GM10266 (cell line): ENCODE results near the gene ZNHIT2.
A peak's percentile ranks its signal among the peaks of the same experiment; 100 is the strongest.

Source experiments
- DNase-seq: peaks from one replicate; pipeline ENCODE4 v3.0.0; 2012; ENCODE audit errors: extremely low spot score
- TF ChIP-seq, protein P1 (sequence below): IDR thresholded peaks from 2 replicates; pipeline ENCODE4 v1.5.1; 2012; ENCODE audit warnings: mild to moderate bottlenecking, low read depth; ENCODE audit not compliant: control insufficient read depth, insufficient read depth; ENCODE audit errors: missing control alignments

ZNHIT2 gene

GRCh38 chr11:65085446-65085845 lies 32.1 kb downstream of the ZNHIT2 start:
- TF ChIP-seq, protein P1, sequence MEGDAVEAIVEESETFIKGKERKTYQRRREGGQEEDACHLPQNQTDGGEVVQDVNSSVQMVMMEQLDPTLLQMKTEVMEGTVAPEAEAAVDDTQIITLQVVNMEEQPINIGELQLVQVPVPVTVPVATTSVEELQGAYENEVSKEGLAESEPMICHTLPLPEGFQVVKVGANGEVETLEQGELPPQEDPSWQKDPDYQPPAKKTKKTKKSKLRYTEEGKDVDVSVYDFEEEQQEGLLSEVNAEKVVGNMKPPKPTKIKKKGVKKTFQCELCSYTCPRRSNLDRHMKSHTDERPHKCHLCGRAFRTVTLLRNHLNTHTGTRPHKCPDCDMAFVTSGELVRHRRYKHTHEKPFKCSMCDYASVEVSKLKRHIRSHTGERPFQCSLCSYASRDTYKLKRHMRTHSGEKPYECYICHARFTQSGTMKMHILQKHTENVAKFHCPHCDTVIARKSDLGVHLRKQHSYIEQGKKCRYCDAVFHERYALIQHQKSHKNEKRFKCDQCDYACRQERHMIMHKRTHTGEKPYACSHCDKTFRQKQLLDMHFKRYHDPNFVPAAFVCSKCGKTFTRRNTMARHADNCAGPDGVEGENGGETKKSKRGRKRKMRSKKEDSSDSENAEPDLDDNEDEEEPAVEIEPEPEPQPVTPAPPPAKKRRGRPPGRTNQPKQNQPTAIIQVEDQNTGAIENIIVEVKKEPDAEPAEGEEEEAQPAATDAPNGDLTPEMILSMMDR, result no peak
- no peak for DNase-seq

DNA sequence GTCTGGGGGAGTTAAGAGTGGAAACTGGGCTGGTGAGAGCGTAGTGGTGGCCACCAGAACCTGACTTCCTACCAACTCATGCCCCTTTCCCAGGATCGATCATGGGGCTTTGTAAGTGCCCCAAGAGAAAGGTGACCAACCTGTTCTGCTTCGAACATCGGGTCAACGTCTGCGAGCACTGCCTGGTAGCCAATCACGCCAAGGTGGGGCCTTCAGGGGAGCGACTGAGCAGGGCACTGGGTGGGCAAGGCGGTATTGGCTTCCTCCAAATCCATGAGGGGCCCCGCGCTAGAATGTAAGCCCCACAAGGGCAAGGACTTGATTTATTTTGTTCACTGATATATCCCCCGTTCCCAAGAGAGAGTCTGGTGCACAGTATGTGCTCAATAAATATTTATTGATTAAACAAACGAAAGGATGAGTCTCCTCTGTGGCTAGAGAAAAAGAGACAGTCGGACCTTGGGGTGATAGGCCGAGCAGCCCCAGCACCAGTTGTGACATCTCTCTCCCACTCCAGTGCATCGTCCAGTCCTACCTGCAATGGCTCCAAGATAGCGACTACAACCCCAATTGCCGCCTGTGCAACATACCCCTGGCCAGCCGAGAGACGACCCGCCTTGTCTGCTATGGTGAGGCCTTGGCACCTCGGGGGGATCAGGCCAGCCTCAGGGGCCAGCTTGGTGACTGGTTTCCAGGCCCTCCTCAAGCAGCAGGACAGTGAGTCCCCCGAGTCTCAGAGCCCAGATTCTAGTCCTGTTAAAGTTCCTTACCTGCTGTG lies 32.7 kb downstream of the ZNHIT2 start:
- TF ChIP-seq, protein P1, result no peak
- no peak for DNase-seq

DNA sequence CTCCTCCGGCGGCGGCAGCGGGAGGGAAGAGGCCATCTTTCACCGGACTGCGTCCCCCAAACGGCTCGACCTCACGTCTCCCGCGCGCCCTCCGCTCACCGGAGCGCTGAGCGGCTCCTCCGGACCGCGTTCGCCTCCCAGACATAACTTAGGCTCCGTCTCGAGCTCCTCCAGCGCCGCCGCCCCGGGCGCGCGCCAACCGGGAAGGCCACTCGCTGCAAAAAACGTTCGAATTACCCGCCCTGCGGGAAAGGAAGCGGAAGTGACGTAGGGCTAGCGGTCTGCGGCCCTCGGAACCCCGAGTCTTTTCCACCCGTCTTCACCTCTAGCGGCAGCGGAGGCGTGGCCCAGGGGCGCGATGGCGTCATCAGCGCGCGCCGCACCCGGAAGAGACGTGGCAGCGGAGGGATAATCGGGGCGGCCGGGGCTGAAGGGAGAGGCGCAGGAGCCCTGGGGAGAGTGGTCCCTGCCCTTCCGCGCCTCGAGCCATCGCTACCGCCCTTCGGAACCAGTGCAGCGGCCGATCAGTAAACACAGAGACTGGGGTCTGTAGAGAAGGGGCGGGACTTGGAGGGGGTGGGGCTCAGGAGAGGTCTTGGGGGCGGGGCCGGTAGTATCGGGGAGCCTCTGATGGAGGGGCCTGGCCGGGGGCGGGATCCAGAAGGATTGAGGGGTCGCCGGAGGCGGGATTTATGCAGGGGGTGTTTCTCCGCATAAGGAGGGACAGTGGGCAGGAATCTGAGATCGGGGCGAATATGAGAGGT lies 33.5 kb downstream of the ZNHIT2 start, which contains the start of the genes CDCA5 and ZFPL1:
Gene CDCA5 (minus strand): TSS at position 207 of the 764 bp plus-strand sequence. CDS start 62 bp downstream, at position 145.
Gene ZFPL1 (plus strand): TSS at position 389 of the 764 bp plus-strand sequence. CDS start 477 bp downstream, outside the sequence.
- peak; percentile 98 for DNase-seq
- TF ChIP-seq, protein P1, result no peak

- TF ChIP-seq, protein P1, result no peak
- no peak for DNase-seq
These were observed 34.2 kb downstream of the ZNHIT2 start for GRCh38 chr11:65083134-65083833.

- TF ChIP-seq, protein P1, result no peak
- no peak for DNase-seq
These were observed 38.6 kb downstream of the ZNHIT2 start for GRCh38 chr11:65078786-65079342.

DNA sequence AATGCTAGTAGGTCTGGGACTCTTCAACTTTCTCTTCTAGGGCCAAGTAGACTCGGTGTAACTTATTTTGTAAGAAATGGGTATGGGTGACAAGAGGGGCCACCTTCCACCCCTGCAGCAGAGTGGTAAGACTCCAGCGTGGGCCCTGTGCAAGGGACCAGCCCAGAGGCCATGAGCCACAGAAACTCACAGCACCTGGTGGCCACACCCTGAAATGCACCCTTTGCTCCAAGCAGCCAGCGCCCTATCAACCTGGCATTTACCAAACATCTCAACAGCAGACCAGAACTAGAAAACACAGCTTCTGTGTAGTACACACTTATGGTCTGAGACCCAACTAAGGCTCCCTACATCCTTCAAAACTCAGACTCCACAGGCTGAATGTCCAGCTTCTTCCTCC lies 39.4 kb downstream of the ZNHIT2 start:
- peak; percentile 63 for DNase-seq
- TF ChIP-seq, protein P1, result peak; percentile 64
